ENCODE data around the gene DMRTA2. TPM values are rescaled to one million over a fixed set of nuclear protein-coding genes. Genes with fewer than 3 reads are reported as not detected.

DMRTA2 gene
- total RNA-seq, 2 experiments from 2014 or later: not detected

DNA sequence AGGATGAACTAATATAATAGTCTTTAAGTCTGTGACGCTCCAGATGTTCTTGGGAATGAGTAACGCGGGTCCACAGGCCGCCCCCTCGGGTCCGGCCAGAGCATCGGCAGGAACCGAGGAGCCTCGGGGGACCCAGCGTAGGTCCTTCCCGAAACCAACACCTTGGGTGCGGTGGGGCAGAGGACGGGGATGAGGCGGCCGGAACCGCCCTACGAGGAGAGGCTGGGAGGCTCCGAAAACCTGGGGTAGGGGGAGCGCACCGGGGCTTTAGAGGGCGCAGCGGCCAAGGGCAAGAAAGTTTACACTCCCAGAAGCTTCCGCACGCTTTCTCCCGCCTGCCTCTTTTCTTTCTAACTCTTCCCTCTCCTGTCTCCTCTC is 7.1 kb downstream of the DMRTA2 start:
- no peak for TF ChIP-seq EZH2phosphoT487 (IDR thresholded peaks at IDR 0.05; ENCODE audit: borderline replicate concordance, low read depth, low read length)
- TF ChIP-seq, protein P1, sequence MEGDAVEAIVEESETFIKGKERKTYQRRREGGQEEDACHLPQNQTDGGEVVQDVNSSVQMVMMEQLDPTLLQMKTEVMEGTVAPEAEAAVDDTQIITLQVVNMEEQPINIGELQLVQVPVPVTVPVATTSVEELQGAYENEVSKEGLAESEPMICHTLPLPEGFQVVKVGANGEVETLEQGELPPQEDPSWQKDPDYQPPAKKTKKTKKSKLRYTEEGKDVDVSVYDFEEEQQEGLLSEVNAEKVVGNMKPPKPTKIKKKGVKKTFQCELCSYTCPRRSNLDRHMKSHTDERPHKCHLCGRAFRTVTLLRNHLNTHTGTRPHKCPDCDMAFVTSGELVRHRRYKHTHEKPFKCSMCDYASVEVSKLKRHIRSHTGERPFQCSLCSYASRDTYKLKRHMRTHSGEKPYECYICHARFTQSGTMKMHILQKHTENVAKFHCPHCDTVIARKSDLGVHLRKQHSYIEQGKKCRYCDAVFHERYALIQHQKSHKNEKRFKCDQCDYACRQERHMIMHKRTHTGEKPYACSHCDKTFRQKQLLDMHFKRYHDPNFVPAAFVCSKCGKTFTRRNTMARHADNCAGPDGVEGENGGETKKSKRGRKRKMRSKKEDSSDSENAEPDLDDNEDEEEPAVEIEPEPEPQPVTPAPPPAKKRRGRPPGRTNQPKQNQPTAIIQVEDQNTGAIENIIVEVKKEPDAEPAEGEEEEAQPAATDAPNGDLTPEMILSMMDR (conservative IDR thresholded peaks at IDR 0.05; ENCODE audit: low read length): no peak
- ChIA-PET CTCF (ENCODE audit: unreplicated experiment) (no interaction called here), POLR2A (no interaction called here)
- H3K4me2 ChIP-seq (ENCODE audit: low read length): no peak overlapping the region
- no peaks in the 10 kb centered on the region for H3K9me2 ChIP-seq (ENCODE audit: insufficient read depth, low read length)
- intact Hi-C loops (cut with micrococcal nuclease; ENCODE audit: unreplicated experiment): no loop called here
- no peaks in the 10 kb centered on the region for H3K4me1 ChIP-seq (ENCODE audit: insufficient read depth, low read length, poor library complexity, severe bottlenecking)
- no peaks in the 10 kb centered on the region for H3K36me3 ChIP-seq (ENCODE audit: insufficient read depth, low read length)
- no peak for DNase-seq (ENCODE audit: low spot score)
- H4K20me1 ChIP-seq (ENCODE audit: insufficient read depth, low read length): no peaks in the 10 kb centered on the region
- H3K4me3 ChIP-seq (ENCODE audit: low read depth, low read length, poor library complexity, severe bottlenecking): no peak overlapping the region
- no TSS peak for BruUV-seq (replicated peaks)
- no peak overlapping the region for H3K27ac ChIP-seq (ENCODE audit: low read depth, low read length, poor library complexity, severe bottlenecking)
- no peaks in the 10 kb centered on the region for H3K79me2 ChIP-seq (ENCODE audit: insufficient read depth, low read depth, low read length)
- no peaks in the 10 kb centered on the region for H3K9me3 ChIP-seq (ENCODE audit: low read length)
- H2AFZ ChIP-seq (ENCODE audit: low read length): no peak overlapping the region

- H3K27ac ChIP-seq (ENCODE audit: low read depth, low read length, poor library complexity, severe bottlenecking): no peak overlapping the region
- intact Hi-C loops (cut with micrococcal nuclease; ENCODE audit: unreplicated experiment): no loop called here
- DNase-seq (ENCODE audit: low spot score): no peak
- no peak overlapping the region for H2AFZ ChIP-seq (ENCODE audit: low read length)
- no peaks in the 10 kb centered on the region for H3K4me1 ChIP-seq (ENCODE audit: insufficient read depth, low read length, poor library complexity, severe bottlenecking)
- ChIA-PET POLR2A (interaction anchor here (0.6 kb wide), 1 partner anchor 447 kb away, joined by 3 read pairs; no protein-coding TSS in a partner anchor), CTCF (ENCODE audit: unreplicated experiment) (no interaction called here)
- H3K4me2 ChIP-seq (ENCODE audit: low read length): no peak overlapping the region
- H3K9me2 ChIP-seq (ENCODE audit: insufficient read depth, low read length): no peaks in the 10 kb centered on the region
- no peaks in the 10 kb centered on the region for H4K20me1 ChIP-seq (ENCODE audit: insufficient read depth, low read length)
- no peaks in the 10 kb centered on the region for H3K36me3 ChIP-seq (ENCODE audit: insufficient read depth, low read length)
- no TSS peak for BruUV-seq (replicated peaks)
- H3K79me2 ChIP-seq (ENCODE audit: insufficient read depth, low read depth, low read length): no peaks in the 10 kb centered on the region
- no peaks in the 10 kb centered on the region for H3K9me3 ChIP-seq (ENCODE audit: low read length)
- no peak for TF ChIP-seq EZH2phosphoT487 (IDR thresholded peaks at IDR 0.05; ENCODE audit: borderline replicate concordance, low read depth, low read length)
- TF ChIP-seq, protein P1 (conservative IDR thresholded peaks at IDR 0.05; ENCODE audit: low read length): no peak
- H3K4me3 ChIP-seq (ENCODE audit: low read depth, low read length, poor library complexity, severe bottlenecking): no peak overlapping the region
Measured at GRCh38 chr1:50415235-50416149, 7.8 kb downstream of the DMRTA2 start.

DNA sequence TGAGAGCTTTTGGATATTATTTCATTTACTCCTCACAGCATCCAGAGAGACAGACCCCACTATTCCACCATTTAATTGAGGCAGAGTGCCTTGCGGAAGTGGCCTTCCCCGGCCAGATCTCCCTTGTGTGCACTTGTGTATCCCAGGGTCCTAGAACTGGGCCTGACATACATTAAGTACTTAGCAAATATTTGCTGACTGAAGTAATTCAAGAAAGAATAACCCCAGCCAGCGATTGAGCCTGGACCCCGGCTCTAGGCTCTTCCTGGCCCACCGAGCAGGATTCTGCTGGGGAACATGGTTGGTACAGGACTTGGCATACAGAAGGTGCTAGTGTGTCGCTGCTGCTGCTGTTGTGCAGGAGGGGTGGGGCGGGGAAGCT is 8.4 kb downstream of the DMRTA2 start:
- intact Hi-C loops (cut with micrococcal nuclease; ENCODE audit: unreplicated experiment): no loop called here
- H4K20me1 ChIP-seq (ENCODE audit: insufficient read depth, low read length): no peaks in the 10 kb centered on the region
- no peak for TF ChIP-seq EZH2phosphoT487 (IDR thresholded peaks at IDR 0.05; ENCODE audit: borderline replicate concordance, low read depth, low read length)
- TF ChIP-seq, protein P1 (conservative IDR thresholded peaks at IDR 0.05; ENCODE audit: low read length): no peak
- no peaks in the 10 kb centered on the region for H3K9me3 ChIP-seq (ENCODE audit: low read length)
- no peak overlapping the region for H3K4me3 ChIP-seq (ENCODE audit: low read depth, low read length, poor library complexity, severe bottlenecking)
- no peak overlapping the region for H2AFZ ChIP-seq (ENCODE audit: low read length)
- H3K79me2 ChIP-seq (ENCODE audit: insufficient read depth, low read depth, low read length): no peaks in the 10 kb centered on the region
- no peaks in the 10 kb centered on the region for H3K9me2 ChIP-seq (ENCODE audit: insufficient read depth, low read length)
- H3K36me3 ChIP-seq (ENCODE audit: insufficient read depth, low read length): no peaks in the 10 kb centered on the region
- POLR2A ChIA-PET: interaction anchor here (0.6 kb wide), 1 partner anchor 447 kb away, joined by 3 read pairs; no protein-coding TSS in a partner anchor
- no peaks in the 10 kb centered on the region for H3K4me1 ChIP-seq (ENCODE audit: insufficient read depth, low read length, poor library complexity, severe bottlenecking)
- no peak overlapping the region for H3K27ac ChIP-seq (ENCODE audit: low read depth, low read length, poor library complexity, severe bottlenecking)
- CTCF ChIA-PET (ENCODE audit: unreplicated experiment): no interaction called here
- no peak overlapping the region for H3K4me2 ChIP-seq (ENCODE audit: low read length)
- no peak for DNase-seq (ENCODE audit: low spot score)
- BruUV-seq (replicated peaks): no TSS peak

Measured in OCI-LY7 (cell line).